HepG2 (cell line): ENCODE measurements around the gene ALX3. TPM values are rescaled to one million over a fixed set of nuclear protein-coding genes. Genes with fewer than 3 reads are reported as not detected.

Source experiments
- ATAC-seq: fragments of 200-7000 bp; cut with Tn5 transposase; 3 replicates; pipeline ENCODE4 v1.9.1; 2020; ENCODE audit warnings: mild to moderate bottlenecking, moderate library complexity
- BruUV-seq: library from RNA; stranded (reverse); fragments of 400-500 nt; replicated peaks from 2 replicates; lab custom pipeline; 2021; lab: Mats Ljungman, UMichigan
- CTCF ChIA-PET: fragments of 300-600 bp; formaldehyde crosslinking; extraction: SDS; loops from one replicate; lab custom pipeline; 2021; ENCODE audit warnings: low total read pairs, inconsistent platforms, low intra/inter-chr PET ratio; lab: Yijun Ruan, JAX
- POLR2A ChIA-PET: fragments of 350-600 bp; sonication (Branson Sonifier 250); formaldehyde crosslinking; loops from one replicate; lab custom pipeline; 2020; ENCODE audit warnings: antibody characterized with exemption, inconsistent platforms; lab: Yijun Ruan, JAX
- DNase-seq: peaks from one replicate; pipeline ENCODE4 v3.0.0-alpha.2; 2015; ENCODE audit warnings: low spot score
- FAIRE-seq: peaks from 3 replicates; lab custom pipeline; 2011; peaks lifted over from hg19 to GRCh38; lab: Jason Lieb, UNC
- H2AFZ ChIP-seq: one replicate; pipeline ENCODE4 v1.6.1; 2011; ENCODE audit warnings: low read length, inconsistent platforms
- H3K27ac ChIP-seq: fragments of 300-600 bp; 3 replicates; pipeline ENCODE4 v1.8.0; 2011; ENCODE audit warnings: mixed run types, mild to moderate bottlenecking, mixed read lengths, low read length, inconsistent platforms; ENCODE audit not compliant: insufficient read depth; ENCODE audit errors: extremely low read length
- H3K27me3 ChIP-seq, 2 experiments: fragments of 200-600 bp in 1 of 2; 2 replicates in 1 of 2; 3 replicates in 1 of 2; pipeline versions ENCODE4 v1.6.0 to v1.8.0; 2011; ENCODE audit warnings: low read length in 2 of 2, mild to moderate bottlenecking in 2 of 2, moderate library complexity in 2 of 2, inconsistent platforms in 1 of 2; ENCODE audit not compliant: insufficient read depth in 2 of 2, control insufficient read depth in 1 of 2
- H3K36me3 ChIP-seq, 2 experiments: fragments of 200-600 bp in 1 of 2; replicated peaks in 1 of 2; 2 replicates in 1 of 2; 3 replicates in 1 of 2; pipeline versions ENCODE4 v1.5.1 to v1.8.0; 2011; ENCODE audit warnings: low read length in 2 of 2, inconsistent platforms in 1 of 2; ENCODE audit not compliant: insufficient read depth in 2 of 2, control insufficient read depth in 1 of 2
- H3K4me1 ChIP-seq: 2 replicates; pipeline ENCODE4 v1.5.1; 2012; ENCODE audit warnings: low read length, inconsistent platforms; ENCODE audit not compliant: insufficient read depth
- H3K4me2 ChIP-seq: 2 replicates; pipeline ENCODE4 v1.6.0; 2011; ENCODE audit warnings: low read depth, low read length, inconsistent platforms
- H3K4me3 ChIP-seq, 3 experiments: fragments of 200-600 bp in 1 of 3; sonication (generic), shearing (Covaris generic) in 1 of 3; replicated peaks in 1 of 3; 2 replicates each; pipeline ENCODE4 v1.5.1; 2011 to 2016; ENCODE audit warnings: low read length in 3 of 3, inconsistent platforms in 2 of 3, low read depth in 2 of 3, mild to moderate bottlenecking in 2 of 3, control low read depth in 1 of 3, mixed read lengths in 1 of 3; ENCODE audit not compliant: insufficient read depth in 1 of 3
- H3K79me2 ChIP-seq: one replicate; pipeline ENCODE4 v1.6.1; 2011; ENCODE audit warnings: low read length, inconsistent platforms; ENCODE audit not compliant: insufficient read depth
- H3K9ac ChIP-seq: 2 replicates; pipeline ENCODE4 v1.6.0; 2011; ENCODE audit warnings: mild to moderate bottlenecking, low read depth, low read length, inconsistent platforms; ENCODE audit not compliant: insufficient read depth
- H3K9me3 ChIP-seq: 2 replicates; pipeline ENCODE4 v1.5.1; 2012; ENCODE audit warnings: mild to moderate bottlenecking, low read length
- H4K20me1 ChIP-seq: 2 replicates; pipeline ENCODE4 v1.6.0; 2011; ENCODE audit warnings: inconsistent platforms, mild to moderate bottlenecking, low read length, moderate library complexity; ENCODE audit not compliant: insufficient read depth
- CEBPB ChIP-seq: IDR thresholded peaks from 2 replicates; pipeline ENCODE4 v1.6.1; 2011; ENCODE audit warnings: low read depth, low read length, improper control_type of control experiment, borderline replicate concordance
- HDAC6 ChIP-seq: fragments of 200-600 bp; sonication (generic); IDR thresholded peaks from 2 replicates; pipeline ENCODE4 v1.7.0; 2017; ENCODE audit warnings: mild to moderate bottlenecking, antibody characterized with exemption, low read length, low read depth
- KDM5A ChIP-seq: fragments of 200-600 bp; sonication (generic); IDR thresholded peaks from 2 replicates; pipeline ENCODE4 v1.7.0; 2018; ENCODE audit warnings: antibody characterized with exemption, mild to moderate bottlenecking, low read length, borderline replicate concordance
- RORA ChIP-seq: sonication (generic); formaldehyde crosslinking; IDR thresholded peaks from 2 replicates; pipeline ENCODE4 v1.5.0; 2020; ENCODE audit warnings: mild to moderate bottlenecking, missing genetic modification reagents, moderate library complexity
- ZNF614 ChIP-seq: IDR thresholded peaks from 2 replicates; pipeline ENCODE4 v1.6.1; 2018; ENCODE audit warnings: missing biosample characterization, missing genetic modification reagents, inconsistent platforms, borderline replicate concordance
- WGBS: methylation state at CpG from one replicate; pipeline ENCODE4 v1.1.6; 2017; ENCODE audit warnings: low lambda C conversion rate; 5-methylcytosine and 5-hydroxymethylcytosine counted together
- in situ Hi-C: cut with HindIII; loops from 2 replicates; pipeline ENCODE4 v1.10.0; 2017; ENCODE audit warnings: low pct_unique_long_range_greater_than_20kb; ENCODE audit not compliant: extremely low pct_ligation_motif_present
- intact Hi-C: fragments of 100-400 bp; cut with micrococcal nuclease; formaldehyde crosslinking; loops from one replicate; pipeline ENCODE4 v1.10.0; 2022; ENCODE audit not compliant: unreplicated experiment
- polyA plus RNA-seq, 8 experiments: library from polyadenylated mRNA; depleted of rRNA in 3 of 8; stranded (reverse) in 7 of 8; unstranded in 1 of 8; fragments of >200 nt; fragmentation: Illumina TruSeq in 4 of 8; extraction: Trizol in 4 of 8; gene quantifications; 2 replicates each; pipeline versions ENCODE4 v1.2.1 to v1.2.3, GENCODE V29; 2011 to 2016; ENCODE audit warnings: low read depth in 4 of 8, missing spikeins in 1 of 8, mixed read lengths in 1 of 8; ENCODE audit not compliant: insufficient read depth in 1 of 8
- total RNA-seq, 5 experiments: library from RNA; depleted of rRNA; stranded (reverse); fragments of >200 nt; fragmentation: Illumina TruSeq; extraction: Trizol; gene quantifications; 2 replicates each; pipeline ENCODE4 v1.2.3, GENCODE V29; 2016; ENCODE audit warnings: low read depth in 1 of 5
- TF ChIP-seq, protein P1 (sequence below): sonication (generic); formaldehyde crosslinking; IDR thresholded peaks from 2 replicates; pipeline ENCODE4 v1.5.0; 2020; ENCODE audit warnings: mild to moderate bottlenecking, missing genetic modification reagents, borderline replicate concordance
- TF ChIP-seq, protein P2 (sequence below): sonication (generic); formaldehyde crosslinking; conservative IDR thresholded peaks from 2 replicates; pipeline ENCODE4 v1.8.0; 2022; ENCODE audit warnings: mild to moderate bottlenecking, moderate library complexity, missing genetic modification reagents
- TF ChIP-seq, protein P3 (sequence below): conservative IDR thresholded peaks from 2 replicates; pipeline ENCODE4 v1.6.1; 2018; ENCODE audit warnings: missing genetic modification reagents
- TF ChIP-seq, protein P4 (sequence below): sonication (generic); formaldehyde crosslinking; IDR thresholded peaks from 2 replicates; pipeline ENCODE4 v1.5.1; 2020; ENCODE audit warnings: missing genetic modification reagents, mild to moderate bottlenecking, borderline replicate concordance

ALX3 gene
- total and polyA plus RNA-seq, 2 of the 13 experiments (the other 11 are each of a cell fraction or from before 2014, with no cell fraction given), result not detected

DNA sequence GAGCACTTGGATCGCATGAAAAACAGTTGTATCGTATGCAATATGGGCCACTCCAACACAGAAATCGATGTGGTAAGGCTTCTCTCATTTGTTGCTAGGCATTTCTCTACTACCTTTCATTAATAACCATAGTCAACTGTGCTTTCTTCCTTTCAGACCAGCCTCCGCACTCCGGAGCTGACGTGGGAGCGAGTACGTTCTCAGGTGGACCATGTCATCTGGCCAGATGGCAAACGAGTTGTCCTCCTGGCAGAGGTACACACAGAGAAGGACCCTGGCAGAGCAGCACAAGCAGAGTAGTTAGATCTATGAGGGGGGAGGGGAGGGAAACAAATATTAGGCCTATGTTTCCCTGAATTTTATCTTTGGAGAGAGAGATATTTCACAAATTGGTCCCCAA, 52.1 kb downstream of the ALX3 start (continued):
- TF ChIP-seq, protein P1, sequence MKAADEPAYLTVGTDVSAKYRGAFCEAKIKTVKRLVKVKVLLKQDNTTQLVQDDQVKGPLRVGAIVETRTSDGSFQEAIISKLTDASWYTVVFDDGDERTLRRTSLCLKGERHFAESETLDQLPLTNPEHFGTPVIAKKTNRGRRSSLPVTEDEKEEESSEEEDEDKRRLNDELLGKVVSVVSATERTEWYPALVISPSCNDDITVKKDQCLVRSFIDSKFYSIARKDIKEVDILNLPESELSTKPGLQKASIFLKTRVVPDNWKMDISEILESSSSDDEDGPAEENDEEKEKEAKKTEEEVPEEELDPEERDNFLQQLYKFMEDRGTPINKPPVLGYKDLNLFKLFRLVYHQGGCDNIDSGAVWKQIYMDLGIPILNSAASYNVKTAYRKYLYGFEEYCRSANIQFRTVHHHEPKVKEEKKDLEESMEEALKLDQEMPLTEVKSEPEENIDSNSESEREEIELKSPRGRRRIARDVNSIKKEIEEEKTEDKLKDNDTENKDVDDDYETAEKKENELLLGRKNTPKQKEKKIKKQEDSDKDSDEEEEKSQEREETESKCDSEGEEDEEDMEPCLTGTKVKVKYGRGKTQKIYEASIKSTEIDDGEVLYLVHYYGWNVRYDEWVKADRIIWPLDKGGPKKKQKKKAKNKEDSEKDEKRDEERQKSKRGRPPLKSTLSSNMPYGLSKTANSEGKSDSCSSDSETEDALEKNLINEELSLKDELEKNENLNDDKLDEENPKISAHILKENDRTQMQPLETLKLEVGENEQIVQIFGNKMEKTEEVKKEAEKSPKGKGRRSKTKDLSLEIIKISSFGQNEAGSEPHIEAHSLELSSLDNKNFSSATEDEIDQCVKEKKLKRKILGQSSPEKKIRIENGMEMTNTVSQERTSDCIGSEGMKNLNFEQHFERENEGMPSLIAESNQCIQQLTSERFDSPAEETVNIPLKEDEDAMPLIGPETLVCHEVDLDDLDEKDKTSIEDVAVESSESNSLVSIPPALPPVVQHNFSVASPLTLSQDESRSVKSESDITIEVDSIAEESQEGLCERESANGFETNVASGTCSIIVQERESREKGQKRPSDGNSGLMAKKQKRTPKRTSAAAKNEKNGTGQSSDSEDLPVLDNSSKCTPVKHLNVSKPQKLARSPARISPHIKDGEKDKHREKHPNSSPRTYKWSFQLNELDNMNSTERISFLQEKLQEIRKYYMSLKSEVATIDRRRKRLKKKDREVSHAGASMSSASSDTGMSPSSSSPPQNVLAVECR, result no peak
- TF ChIP-seq HDAC6 (no peak), ZNF614 (CRISPR knock-in tag) (no peak)
- TF ChIP-seq, protein P2, sequence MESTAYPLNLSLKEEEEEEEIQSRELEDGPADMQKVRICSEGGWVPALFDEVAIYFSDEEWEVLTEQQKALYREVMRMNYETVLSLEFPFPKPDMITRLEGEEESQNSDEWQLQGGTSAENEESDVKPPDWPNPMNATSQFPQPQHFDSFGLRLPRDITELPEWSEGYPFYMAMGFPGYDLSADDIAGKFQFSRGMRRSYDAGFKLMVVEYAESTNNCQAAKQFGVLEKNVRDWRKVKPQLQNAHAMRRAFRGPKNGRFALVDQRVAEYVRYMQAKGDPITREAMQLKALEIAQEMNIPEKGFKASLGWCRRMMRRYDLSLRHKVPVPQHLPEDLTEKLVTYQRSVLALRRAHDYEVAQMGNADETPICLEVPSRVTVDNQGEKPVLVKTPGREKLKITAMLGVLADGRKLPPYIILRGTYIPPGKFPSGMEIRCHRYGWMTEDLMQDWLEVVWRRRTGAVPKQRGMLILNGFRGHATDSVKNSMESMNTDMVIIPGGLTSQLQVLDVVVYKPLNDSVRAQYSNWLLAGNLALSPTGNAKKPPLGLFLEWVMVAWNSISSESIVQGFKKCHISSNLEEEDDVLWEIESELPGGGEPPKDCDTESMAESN (CRISPR knock-in tag), result no peak
- TF ChIP-seq, protein P3, sequence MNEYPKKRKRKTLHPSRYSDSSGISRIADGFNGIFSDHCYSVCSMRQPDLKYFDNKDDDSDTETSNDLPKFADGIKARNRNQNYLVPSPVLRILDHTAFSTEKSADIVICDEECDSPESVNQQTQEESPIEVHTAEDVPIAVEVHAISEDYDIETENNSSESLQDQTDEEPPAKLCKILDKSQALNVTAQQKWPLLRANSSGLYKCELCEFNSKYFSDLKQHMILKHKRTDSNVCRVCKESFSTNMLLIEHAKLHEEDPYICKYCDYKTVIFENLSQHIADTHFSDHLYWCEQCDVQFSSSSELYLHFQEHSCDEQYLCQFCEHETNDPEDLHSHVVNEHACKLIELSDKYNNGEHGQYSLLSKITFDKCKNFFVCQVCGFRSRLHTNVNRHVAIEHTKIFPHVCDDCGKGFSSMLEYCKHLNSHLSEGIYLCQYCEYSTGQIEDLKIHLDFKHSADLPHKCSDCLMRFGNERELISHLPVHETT, result no peak

DNA sequence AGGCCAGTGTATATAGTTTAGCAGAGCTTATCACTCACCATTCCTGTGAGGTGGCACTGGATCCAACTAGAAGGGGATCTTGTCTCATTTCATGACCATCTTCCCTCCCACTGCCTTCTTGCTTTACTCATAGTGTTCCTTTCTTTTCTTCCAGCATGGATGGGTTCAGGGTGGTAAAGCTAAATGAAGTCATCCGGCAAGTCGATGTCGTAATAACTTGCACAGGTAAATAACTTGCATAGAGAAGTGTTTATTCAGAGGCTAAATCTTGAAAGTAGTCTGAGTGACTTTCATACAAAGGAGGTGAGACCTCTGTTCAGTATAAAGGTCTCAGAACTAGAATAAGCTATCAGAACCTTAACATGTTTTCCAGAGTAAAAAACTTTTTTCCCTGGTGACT, 52.7 kb downstream of the ALX3 start:
- ATAC-seq, result no peak
- Histone ChIP-seq H3K79me2 (no peaks in the 10 kb centered on the region), H2AFZ (no peak overlapping the region), H3K9ac (no peak overlapping the region), H4K20me1 (no peaks in the 10 kb centered on the region), H3K27me3 (no peaks in the 10 kb centered on the region), H3K4me1 (no peaks in the 10 kb centered on the region), H3K4me2 (no peak overlapping the region), H3K27ac (no peak overlapping the region), H3K9me3 (no peaks in the 10 kb centered on the region), H3K4me3 (no peak overlapping the region), H3K36me3 (peaks cover 29 to 91% of the 10 kb centered on the region in 2 experiments)
- in situ Hi-C loops, result no loop called here
- no peak for FAIRE-seq
- no TSS peak for BruUV-seq
- TF ChIP-seq CEBPB (peak; percentile 78), KDM5A (no peak), RORA (CRISPR knock-in tag) (no peak)
- TF ChIP-seq, protein P4, sequence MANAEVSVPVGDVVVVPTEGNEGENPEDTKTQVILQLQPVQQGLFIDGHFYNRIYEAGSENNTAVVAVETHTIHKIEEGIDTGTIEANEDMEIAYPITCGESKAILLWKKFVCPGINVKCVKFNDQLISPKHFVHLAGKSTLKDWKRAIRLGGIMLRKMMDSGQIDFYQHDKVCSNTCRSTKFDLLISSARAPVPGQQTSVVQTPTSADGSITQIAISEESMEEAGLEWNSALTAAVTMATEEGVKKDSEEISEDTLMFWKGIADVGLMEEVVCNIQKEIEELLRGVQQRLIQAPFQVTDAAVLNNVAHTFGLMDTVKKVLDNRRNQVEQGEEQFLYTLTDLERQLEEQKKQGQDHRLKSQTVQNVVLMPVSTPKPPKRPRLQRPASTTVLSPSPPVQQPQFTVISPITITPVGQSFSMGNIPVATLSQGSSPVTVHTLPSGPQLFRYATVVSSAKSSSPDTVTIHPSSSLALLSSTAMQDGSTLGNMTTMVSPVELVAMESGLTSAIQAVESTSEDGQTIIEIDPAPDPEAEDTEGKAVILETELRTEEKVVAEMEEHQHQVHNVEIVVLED (CRISPR knock-in tag), result no peak
- ChIA-PET POLR2A (no interaction called here), CTCF (no interaction called here)
- WGBS, result 88% methylated on average over 3 of the region's 3 CpGs
- DNase-seq, result no peak
- intact Hi-C loops, result no loop called here
